Measurements from ENCODE around the gene SWAP70.
"Not testable (repeated sequence)": the region's sequence is repeated elsewhere in the genome, so short reads cannot be mapped to it uniquely, and the experiment has no call there.

Gene SWAP70

DNA sequence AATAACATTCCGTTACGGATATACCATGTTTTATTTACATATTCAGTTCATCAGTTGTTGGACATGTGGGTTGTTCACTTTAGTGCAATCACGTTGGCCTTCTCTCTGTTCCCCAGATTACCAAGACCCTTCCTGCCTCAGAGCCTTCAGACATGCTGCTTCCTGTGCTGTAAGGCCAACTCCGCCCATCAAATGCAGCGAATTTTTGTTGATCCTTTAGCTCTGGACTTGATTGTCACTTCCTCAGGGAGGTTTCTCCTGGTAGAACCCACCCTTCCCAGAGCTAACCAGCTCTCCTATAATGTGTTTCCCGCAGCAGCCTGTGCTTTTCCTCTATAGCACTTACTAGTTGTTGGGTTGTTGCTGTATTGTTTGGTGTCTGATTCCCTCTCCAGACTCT lies 39.4 kb downstream of the SWAP70 start:
- no peak for DNase-seq (ENCODE audit: low read depth)
- TF ChIP-seq, protein P1, sequence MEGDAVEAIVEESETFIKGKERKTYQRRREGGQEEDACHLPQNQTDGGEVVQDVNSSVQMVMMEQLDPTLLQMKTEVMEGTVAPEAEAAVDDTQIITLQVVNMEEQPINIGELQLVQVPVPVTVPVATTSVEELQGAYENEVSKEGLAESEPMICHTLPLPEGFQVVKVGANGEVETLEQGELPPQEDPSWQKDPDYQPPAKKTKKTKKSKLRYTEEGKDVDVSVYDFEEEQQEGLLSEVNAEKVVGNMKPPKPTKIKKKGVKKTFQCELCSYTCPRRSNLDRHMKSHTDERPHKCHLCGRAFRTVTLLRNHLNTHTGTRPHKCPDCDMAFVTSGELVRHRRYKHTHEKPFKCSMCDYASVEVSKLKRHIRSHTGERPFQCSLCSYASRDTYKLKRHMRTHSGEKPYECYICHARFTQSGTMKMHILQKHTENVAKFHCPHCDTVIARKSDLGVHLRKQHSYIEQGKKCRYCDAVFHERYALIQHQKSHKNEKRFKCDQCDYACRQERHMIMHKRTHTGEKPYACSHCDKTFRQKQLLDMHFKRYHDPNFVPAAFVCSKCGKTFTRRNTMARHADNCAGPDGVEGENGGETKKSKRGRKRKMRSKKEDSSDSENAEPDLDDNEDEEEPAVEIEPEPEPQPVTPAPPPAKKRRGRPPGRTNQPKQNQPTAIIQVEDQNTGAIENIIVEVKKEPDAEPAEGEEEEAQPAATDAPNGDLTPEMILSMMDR (conservative IDR thresholded peaks at IDR 0.05; ENCODE audit: low read depth, low read length), result no peak
- no peak overlapping the region for H3K4me3 ChIP-seq (ENCODE audit: low read length)

DNA sequence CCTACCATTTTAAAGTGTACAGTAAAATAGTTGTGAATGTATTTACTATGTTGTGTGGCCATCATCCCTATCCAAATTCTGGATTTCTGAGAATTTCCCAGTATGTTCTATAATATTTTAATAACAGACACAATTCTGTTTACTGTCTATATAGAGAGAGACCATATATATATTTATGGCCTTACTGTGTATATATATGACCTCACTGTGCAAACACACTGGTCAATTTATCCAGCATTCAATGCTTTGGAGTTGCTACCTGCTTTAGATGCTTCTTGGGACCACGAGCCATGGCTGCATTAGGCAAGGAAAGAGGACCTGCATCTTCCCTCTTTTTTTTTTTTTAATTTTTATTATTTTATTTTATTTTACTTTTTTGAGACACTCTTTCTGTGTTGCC lies 40.2 kb downstream of the SWAP70 start:
- no peak for DNase-seq (ENCODE audit: low read depth)
- H3K4me3 ChIP-seq (ENCODE audit: low read length), result no peak overlapping the region
- TF ChIP-seq, protein P1 (conservative IDR thresholded peaks at IDR 0.05; ENCODE audit: low read depth, low read length), result no peak

DNA sequence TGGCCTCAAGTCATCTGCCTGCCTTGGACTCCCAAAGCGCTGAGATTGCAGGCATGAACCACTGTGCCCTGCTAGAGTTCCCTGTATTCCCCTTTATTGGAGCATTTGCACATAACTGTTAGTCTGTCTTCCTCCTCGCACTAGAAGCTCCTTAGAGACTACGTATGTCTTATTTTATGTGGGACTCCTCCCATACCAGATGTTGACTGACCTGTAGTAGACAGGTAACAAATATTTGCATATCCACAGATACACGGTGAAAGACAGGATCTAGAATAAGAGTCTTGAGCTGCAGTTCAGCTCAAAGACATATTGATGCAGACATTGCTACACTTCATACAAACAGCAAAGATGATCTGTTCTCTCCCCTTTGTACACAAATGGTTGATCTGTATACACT lies 40.7 kb downstream of the SWAP70 start:
- TF ChIP-seq, protein P1 (conservative IDR thresholded peaks at IDR 0.05; ENCODE audit: low read depth, low read length), result no peak
- DNase-seq (ENCODE audit: low read depth), result no peak
- no peak overlapping the region for H3K4me3 ChIP-seq (ENCODE audit: low read length)

- H3K4me3 ChIP-seq (ENCODE audit: low read length); DNase-seq (ENCODE audit: low read depth): not testable (repeated sequence)
Measured at GRCh38 chr11:9705361-9705760, 41.5 kb downstream of the SWAP70 start.

GRCh38 chr11:9708544-9708943 lies 44.7 kb downstream of the SWAP70 start:
- no peak for DNase-seq (ENCODE audit: low read depth)
- TF ChIP-seq, protein P1 (conservative IDR thresholded peaks at IDR 0.05; ENCODE audit: low read depth, low read length), result no peak
- no peak overlapping the region for H3K4me3 ChIP-seq (ENCODE audit: low read length)

DNA sequence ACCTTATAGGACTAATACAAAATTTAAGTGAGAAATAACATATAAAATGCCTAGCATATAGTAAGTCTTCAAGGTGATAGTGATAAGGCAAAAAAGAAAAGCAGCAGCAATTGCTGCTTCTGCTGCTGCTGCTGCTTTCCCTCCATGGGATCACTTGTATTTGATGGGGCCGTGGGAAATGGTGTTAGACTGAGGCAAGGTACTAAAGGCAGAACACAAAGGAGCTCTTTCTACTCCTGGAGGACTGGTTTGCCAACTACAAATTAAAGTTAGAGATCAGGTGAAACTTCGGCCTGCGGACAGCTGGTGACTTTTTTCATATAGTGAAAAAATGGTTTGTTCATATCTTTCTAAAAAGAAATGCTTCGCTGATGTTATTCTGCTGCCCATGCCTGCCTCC lies 46.3 kb downstream of the SWAP70 start:
- H3K4me3 ChIP-seq (ENCODE audit: low read length), result no peak overlapping the region
- DNase-seq (ENCODE audit: low read depth), result no peak
- TF ChIP-seq, protein P1 (conservative IDR thresholded peaks at IDR 0.05; ENCODE audit: low read depth, low read length), result no peak

DNA sequence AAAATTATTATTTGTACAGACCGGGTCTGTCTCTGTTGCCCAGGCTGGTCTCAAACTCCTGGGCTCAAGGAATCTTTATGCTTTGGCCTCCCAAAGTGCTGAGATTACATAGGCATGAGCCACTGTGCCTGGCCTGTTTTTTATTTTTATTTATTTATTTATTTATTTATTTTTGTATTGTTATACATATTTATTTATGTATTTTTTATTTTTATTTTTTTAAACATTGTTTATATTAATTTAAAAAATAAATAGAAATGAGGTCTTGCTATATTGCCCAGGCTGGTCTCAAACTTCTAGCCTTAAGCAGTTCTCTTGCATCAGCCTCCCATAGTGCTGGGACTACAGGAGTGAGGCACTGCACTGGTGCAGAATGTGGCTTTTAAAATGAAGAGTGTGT lies 47.0 kb downstream of the SWAP70 start:
- no peak overlapping the region for H3K4me3 ChIP-seq (ENCODE audit: low read length)
- TF ChIP-seq, protein P1 (conservative IDR thresholded peaks at IDR 0.05; ENCODE audit: low read depth, low read length), result no peak
- no peak for DNase-seq (ENCODE audit: low read depth)
